ENCODE data around the gene MPDU1.

MPDU1 gene

GRCh38 chr17:7575481-7575883 is 8.2 kb upstream of the MPDU1 start:
- H3K9me3 ChIP-seq (ENCODE audit: low read depth, low read length), result no peaks in the 10 kb centered on the region
- peak overlapping the region; percentile 100 for H3K9ac ChIP-seq (ENCODE audit: insufficient read length)
- peaks cover 74% of the 10 kb centered on the region for H3K36me3 ChIP-seq (ENCODE audit: insufficient read depth, low read length)
- H3K27ac ChIP-seq, result peak overlapping the region; percentile 98
- peak overlapping the region; percentile 99 for H3K4me3 ChIP-seq
- TF ChIP-seq EZH2 (IDR thresholded peaks at IDR 0.05) (no peak), POLR2AphosphoS5 (IDR thresholded peaks at IDR 0.05; ENCODE audit: borderline replicate concordance, low read depth, low read length) (no peak; the same call in 1 of the 2 replicates), FOXP2 (optimal IDR thresholded peaks at IDR 0.05; ENCODE audit: control extremely low read depth, extremely low read length, insufficient read depth) (no peak)
- no peak for DNase-seq (ENCODE audit: low read depth, low spot score)

GRCh38 chr17:7575959-7576358 is 7.7 kb upstream of the MPDU1 start:
- no peak for TF ChIP-seq EZH2 (IDR thresholded peaks at IDR 0.05)
- TF ChIP-seq POLR2AphosphoS5 (IDR thresholded peaks at IDR 0.05; ENCODE audit: borderline replicate concordance, low read depth, low read length), result no peak
- no peak for TF ChIP-seq FOXP2 (optimal IDR thresholded peaks at IDR 0.05; ENCODE audit: control extremely low read depth, extremely low read length, insufficient read depth)
- Histone ChIP-seq H3K27ac (peak overlapping the region; percentile 98), H3K9ac (ENCODE audit: insufficient read length) (no peak overlapping the region), H3K9me3 (ENCODE audit: low read depth, low read length) (no peaks in the 10 kb centered on the region), H3K36me3 (ENCODE audit: insufficient read depth, low read length) (peaks cover 70% of the 10 kb centered on the region), H3K4me3 (peak overlapping the region; percentile 99; the same call in 1 of the 2 replicates)
- no peak for DNase-seq (ENCODE audit: low read depth, low spot score)

DNA sequence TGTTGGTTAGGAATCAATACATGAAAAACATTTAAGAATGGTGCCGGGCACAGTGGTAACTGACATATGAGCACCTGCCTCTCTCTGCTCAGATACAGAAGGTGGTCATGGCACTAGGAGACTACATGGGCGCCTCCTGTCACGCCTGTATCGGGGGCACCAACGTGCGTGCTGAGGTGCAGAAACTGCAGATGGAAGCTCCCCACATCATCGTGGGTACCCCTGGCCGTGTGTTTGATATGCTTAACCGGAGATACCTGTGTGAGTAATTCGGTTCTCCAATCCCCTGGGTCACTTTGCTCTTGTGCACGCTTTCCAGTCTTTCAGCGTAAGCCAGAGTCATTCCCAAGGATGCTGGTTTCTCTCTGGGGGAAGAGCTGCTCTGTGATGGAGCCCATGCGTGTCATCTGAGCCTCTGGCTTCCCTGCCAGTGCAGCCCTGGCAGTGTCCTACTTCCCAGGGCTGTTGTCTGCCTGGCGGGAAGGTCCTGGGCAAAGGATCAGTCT is 7.2 kb upstream of the MPDU1 start:
- Histone ChIP-seq H3K9ac (ENCODE audit: insufficient read length) (no peak overlapping the region), H3K27ac (peak overlapping the region; percentile 64; the same call in 1 of the 2 replicates), H3K9me3 (ENCODE audit: low read depth, low read length) (no peaks in the 10 kb centered on the region), H3K4me3 (no peak overlapping the region), H3K36me3 (ENCODE audit: insufficient read depth, low read length) (peaks cover 65% of the 10 kb centered on the region)
- no peak for DNase-seq (ENCODE audit: low read depth, low spot score)
- TF ChIP-seq EZH2 (IDR thresholded peaks at IDR 0.05) (no peak), FOXP2 (optimal IDR thresholded peaks at IDR 0.05; ENCODE audit: control extremely low read depth, extremely low read length, insufficient read depth) (no peak), POLR2AphosphoS5 (IDR thresholded peaks at IDR 0.05; ENCODE audit: borderline replicate concordance, low read depth, low read length) (no peak; the same call in 1 of the 2 replicates)

- DNase-seq (ENCODE audit: low read depth, low spot score), result no peak
- H3K36me3 ChIP-seq (ENCODE audit: insufficient read depth, low read length), result peaks cover 65% of the 10 kb centered on the region
These were observed 6.1 kb upstream of the MPDU1 start for GRCh38 chr17:7577327-7578199.

DNA sequence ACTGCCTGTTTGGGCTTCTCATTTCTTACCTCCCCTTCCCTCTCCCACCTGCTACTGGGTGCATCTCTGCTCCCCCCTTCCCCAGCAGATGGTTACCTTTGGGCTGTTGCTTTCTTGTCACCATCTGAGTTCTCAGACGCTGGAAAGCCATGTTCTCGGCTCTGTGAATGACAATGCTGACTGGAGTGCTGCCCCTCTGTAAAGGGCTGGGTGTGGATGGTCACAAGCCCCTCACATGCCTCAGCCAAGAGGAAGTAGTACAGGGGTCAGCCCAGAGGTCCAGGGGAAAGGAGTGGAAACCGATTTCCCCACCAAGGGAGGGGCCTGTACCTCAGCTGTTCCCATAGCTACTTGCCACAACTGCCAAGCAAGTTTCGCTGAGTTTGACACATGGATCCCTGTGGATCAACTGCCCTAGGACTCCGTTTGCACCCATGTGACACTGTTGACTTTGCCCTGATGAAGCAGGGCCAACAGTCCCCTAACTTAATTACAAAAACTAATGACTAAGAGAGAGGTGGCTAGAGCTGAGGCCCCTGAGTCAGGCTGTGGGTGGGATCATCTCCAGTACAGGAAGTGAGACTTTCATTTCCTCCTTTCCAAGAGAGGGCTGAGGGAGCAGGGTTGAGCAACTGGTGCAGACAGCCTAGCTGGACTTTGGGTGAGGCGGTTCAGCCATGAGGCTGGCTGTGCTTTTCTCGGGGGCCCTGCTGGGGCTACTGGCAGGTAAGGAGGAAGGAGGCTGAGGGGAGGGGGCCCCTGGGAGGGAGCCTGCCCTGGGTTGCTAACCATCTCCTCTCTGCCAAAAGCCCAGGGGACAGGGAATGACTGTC is 4.4 kb upstream of the MPDU1 start, which contains the start of gene CD68:
TSS of gene CD68 (plus strand) at position 638 of the 833 bp plus-strand sequence. CDS start at position 678, 40 bp downstream.
- H3K9me3 ChIP-seq (ENCODE audit: low read depth, low read length), result no peaks in the 10 kb centered on the region
- TF ChIP-seq EZH2 (IDR thresholded peaks at IDR 0.05) (no peak), POLR2AphosphoS5 (IDR thresholded peaks at IDR 0.05; ENCODE audit: borderline replicate concordance, low read depth, low read length) (peak; percentile 87)
- H3K36me3 ChIP-seq (ENCODE audit: insufficient read depth, low read length), result peaks cover 50% of the 10 kb centered on the region
- H3K27ac ChIP-seq, result peak within 1 kb of the TSS; percentile 92
- no peak for DNase-seq (ENCODE audit: low read depth, low spot score)
- H3K9ac ChIP-seq (ENCODE audit: insufficient read length), result no peak within 1 kb of the TSS
- peak within 1 kb of the TSS; percentile 24; the same call in 1 of the 2 replicates for H3K4me3 ChIP-seq

More at GRCh38 chr17:7577327-7578199, 6.1 kb upstream of the MPDU1 start:
- Histone ChIP-seq H3K27ac (peak overlapping the region; percentile 64; the same call in 1 of the 2 replicates), H3K4me3 (no peak overlapping the region), H3K9ac (ENCODE audit: insufficient read length) (no peak overlapping the region), H3K9me3 (ENCODE audit: low read depth, low read length) (no peaks in the 10 kb centered on the region)
- no peak for TF ChIP-seq EZH2 (IDR thresholded peaks at IDR 0.05)
- TF ChIP-seq FOXP2 (optimal IDR thresholded peaks at IDR 0.05; ENCODE audit: control extremely low read depth, extremely low read length, insufficient read depth), result no peak
- no peak for TF ChIP-seq POLR2AphosphoS5 (IDR thresholded peaks at IDR 0.05; ENCODE audit: borderline replicate concordance, low read depth, low read length)

GRCh38 chr17:7579834-7580603 is 3.6 kb upstream of the MPDU1 start:
- Histone ChIP-seq H3K36me3 (ENCODE audit: insufficient read depth, low read length) (peaks cover 42% of the 10 kb centered on the region), H3K9me3 (ENCODE audit: low read depth, low read length) (no peaks in the 10 kb centered on the region), H3K27ac (peak overlapping the region; percentile 92), H3K4me3 (no peak overlapping the region), H3K9ac (ENCODE audit: insufficient read length) (no peak overlapping the region)
- DNase-seq (ENCODE audit: low read depth, low spot score), result no peak
- TF ChIP-seq POLR2AphosphoS5 (IDR thresholded peaks at IDR 0.05; ENCODE audit: borderline replicate concordance, low read depth, low read length), result no peak
- TF ChIP-seq FOXP2 (optimal IDR thresholded peaks at IDR 0.05; ENCODE audit: control extremely low read depth, extremely low read length, insufficient read depth), result no peak
- TF ChIP-seq EZH2 (IDR thresholded peaks at IDR 0.05), result no peak
